ENCODE measurements around the gene IL36B.

GRCh38 chr2:113064898-113065297 lies 12.2 kb upstream of the IL36B start:
- TF ChIP-seq CTCF (IDR thresholded peaks at IDR 0.05) = no peak
- no peak for TF ChIP-seq POLR2A (IDR thresholded peaks at IDR 0.05)

Data from uterus (tissue), 2 donors.